ENCODE measurements around the gene ADARB2. TPM values are rescaled to one million over a fixed set of nuclear protein-coding genes. Genes with fewer than 3 reads are reported as not detected.

ADARB2 gene
- total RNA-seq, 2 donors from 2014 or later = 1.1 to 1.8 TPM

- DNase-seq = no peak
- H3K27me3 Mint-ChIP-seq (ENCODE audit: insufficient read depth) = no peaks in the 10 kb centered on the region
- no peak overlapping the region for H3K27ac Mint-ChIP-seq
- no peak overlapping the region for H3K4me3 Mint-ChIP-seq
- TF ChIP-seq CTCF (conservative IDR thresholded peaks at IDR 0.05) = no peak
- Histone ChIP-seq H3K9ac (ENCODE audit: extremely low read depth, low read length, poor library complexity, severe bottlenecking) (no peak overlapping the region), H3K4me1 (ENCODE audit: control insufficient read depth, insufficient read depth, low read length) (no peaks in the 10 kb centered on the region), H3K27ac (ENCODE audit: low read depth, low read length) (no peak overlapping the region), H3K4me3 (ENCODE audit: low read length) (no peak overlapping the region), H3K27me3 (ENCODE audit: control insufficient read depth, insufficient read depth, low read length, poor library complexity, severe bottlenecking) (no peaks in the 10 kb centered on the region), H3K9me3 (ENCODE audit: control insufficient read depth, low read length) (no peaks in the 10 kb centered on the region), H3K36me3 (ENCODE audit: control insufficient read depth, insufficient read depth, low read length) (no peaks in the 10 kb centered on the region)
- 91 to 96% methylated on average over 6 to 9 of the region's 9 CpGs for WGBS, 2 experiments (ENCODE audit: insufficient coverage in 1 of 2, insufficient read length in 1 of 2)
- no peaks in the 10 kb centered on the region for H3K9me3 Mint-ChIP-seq
- no peaks in the 10 kb centered on the region for H3K36me3 Mint-ChIP-seq (ENCODE audit: low read depth)
- H3K4me1 Mint-ChIP-seq = no peaks in the 10 kb centered on the region
These were observed 244.7 kb downstream of the ADARB2 start for GRCh38 chr10:1492641-1493040.

- Histone ChIP-seq H3K27ac (ENCODE audit: low read depth, low read length) (no peak overlapping the region), H3K9me3 (ENCODE audit: control insufficient read depth, low read length) (no peaks in the 10 kb centered on the region), H3K4me3 (ENCODE audit: low read length) (no peak overlapping the region), H3K36me3 (ENCODE audit: control insufficient read depth, insufficient read depth, low read length) (no peaks in the 10 kb centered on the region), H3K27me3 (ENCODE audit: control insufficient read depth, insufficient read depth, low read length, poor library complexity, severe bottlenecking) (no peaks in the 10 kb centered on the region), H3K9ac (ENCODE audit: extremely low read depth, low read length, poor library complexity, severe bottlenecking) (no peak overlapping the region), H3K4me1 (ENCODE audit: control insufficient read depth, insufficient read depth, low read length) (no peaks in the 10 kb centered on the region)
- no peak for DNase-seq
- Mint-ChIP-seq H3K9me3 (no peaks in the 10 kb centered on the region), H3K4me1 (peaks cover 3% of the 10 kb centered on the region), H3K4me3 (no peak overlapping the region), H3K27me3 (ENCODE audit: insufficient read depth) (no peaks in the 10 kb centered on the region), H3K27ac (no peak overlapping the region), H3K36me3 (ENCODE audit: low read depth) (no peaks in the 10 kb centered on the region)
- 91 to 100% methylated on average over 1 to 2 of the region's 2 CpGs for WGBS, 2 experiments (ENCODE audit: insufficient coverage in 1 of 2, insufficient read length in 1 of 2)
- TF ChIP-seq CTCF (conservative IDR thresholded peaks at IDR 0.05) = no peak
These were observed 245.4 kb downstream of the ADARB2 start for GRCh38 chr10:1491901-1492300.

- no peak overlapping the region for H3K27ac ChIP-seq (ENCODE audit: low read depth, low read length)
- no peaks in the 10 kb centered on the region for H3K9me3 Mint-ChIP-seq
- no peaks in the 10 kb centered on the region for H3K4me1 ChIP-seq (ENCODE audit: control insufficient read depth, insufficient read depth, low read length)
- peaks cover 3% of the 10 kb centered on the region for H3K4me1 Mint-ChIP-seq
- H3K36me3 Mint-ChIP-seq (ENCODE audit: low read depth) = no peaks in the 10 kb centered on the region
- H3K4me3 Mint-ChIP-seq = no peak overlapping the region
- no peak overlapping the region for H3K9ac ChIP-seq (ENCODE audit: extremely low read depth, low read length, poor library complexity, severe bottlenecking)
- no peak for DNase-seq
- H3K9me3 ChIP-seq (ENCODE audit: control insufficient read depth, low read length) = no peaks in the 10 kb centered on the region
- 92 to 93% methylated on average over 2 to 4 of the region's 4 CpGs for WGBS, 2 experiments (ENCODE audit: insufficient coverage in 1 of 2, insufficient read length in 1 of 2)
- no peaks in the 10 kb centered on the region for H3K27me3 Mint-ChIP-seq (ENCODE audit: insufficient read depth)
- no peaks in the 10 kb centered on the region for H3K36me3 ChIP-seq (ENCODE audit: control insufficient read depth, insufficient read depth, low read length)
- TF ChIP-seq CTCF (conservative IDR thresholded peaks at IDR 0.05) = no peak
- H3K27me3 ChIP-seq (ENCODE audit: control insufficient read depth, insufficient read depth, low read length, poor library complexity, severe bottlenecking) = no peaks in the 10 kb centered on the region
- no peak overlapping the region for H3K4me3 ChIP-seq (ENCODE audit: low read length)
- no peak overlapping the region for H3K27ac Mint-ChIP-seq
These were observed 247.5 kb downstream of the ADARB2 start for GRCh38 chr10:1489801-1490200.
